Stomach smooth muscle (tissue), 2 donors: ENCODE measurements around the gene NLGN1.
"Not testable (repeated sequence)": the region's sequence is repeated elsewhere in the genome, so short reads cannot be mapped to it uniquely, and the experiment has no call there.

ENCODE experiments used
- H3K27ac ChIP-seq: one replicate; pipeline ENCODE4 v1.7.0; 2013; ENCODE audit warnings: mild to moderate bottlenecking, low read length, inconsistent platforms
- H3K27me3 ChIP-seq, 2 donors: one replicate each; pipeline ENCODE4 v1.7.0; 2013; ENCODE audit warnings: low read length in 2 of 2; ENCODE audit not compliant: insufficient read depth in 2 of 2, control insufficient read depth in 1 of 2
- H3K36me3 ChIP-seq, 2 donors: one replicate each; pipeline ENCODE4 v1.7.0; 2013; ENCODE audit warnings: low read length in 2 of 2; ENCODE audit not compliant: control insufficient read depth in 2 of 2, insufficient read depth in 2 of 2
- H3K4me1 ChIP-seq: one replicate; pipeline ENCODE4 v1.7.0; 2013; ENCODE audit warnings: low read length; ENCODE audit not compliant: control insufficient read depth, insufficient read depth
- H3K4me3 ChIP-seq, 2 donors: one replicate each; pipeline ENCODE4 v1.7.0; 2013; ENCODE audit warnings: low read length in 2 of 2
- H3K9ac ChIP-seq, 2 donors: one replicate each; pipeline ENCODE4 v1.7.0; 2013; ENCODE audit warnings: low read length in 2 of 2, mild to moderate bottlenecking in 1 of 2
- H3K9me3 ChIP-seq, 2 donors: one replicate each; pipeline ENCODE4 v1.7.0; 2013; ENCODE audit warnings: low read length in 2 of 2; ENCODE audit not compliant: control insufficient read depth in 2 of 2
- donor health status: healthy.
- donor health status: Pancreatic carcinoma.

Gene NLGN1

GRCh38 chr3:173397161-173398110 lies at the start of gene NLGN1:
Gene NLGN1, plus strand, starts transcription at chr3:173397744.
- Histone ChIP-seq H3K36me3 (no peaks in the 10 kb centered on the region), H3K4me1 (no peaks in the 10 kb centered on the region), H3K27me3 (no peaks in the 10 kb centered on the region), H3K4me3 (peak within 1 kb of the TSS; percentile 86 to 88), H3K27ac (peak within 1 kb of the TSS; percentile 94), H3K9me3 (no peaks in the 10 kb centered on the region), H3K9ac (peak within 1 kb of the TSS; percentile 80 to 84)

GRCh38 chr3:173351886-173352285 lies 45.7 kb upstream of the NLGN1 start:
- H3K4me1 ChIP-seq: no peaks in the 10 kb centered on the region
- no peaks in the 10 kb centered on the region for H3K36me3 ChIP-seq
- H3K4me3 ChIP-seq: no peak overlapping the region
- H3K9me3 ChIP-seq: peaks cover 0 to 5% of the 10 kb centered on the region in 2 donors
- no peaks in the 10 kb centered on the region for H3K27me3 ChIP-seq
- no peak overlapping the region for H3K27ac ChIP-seq
- H3K9ac ChIP-seq: no peak overlapping the region

GRCh38 chr3:173353137-173353536 lies 44.4 kb upstream of the NLGN1 start:
- not testable (repeated sequence) for H3K4me3 ChIP-seq, H3K27me3 ChIP-seq, H3K4me1 ChIP-seq, H3K36me3 ChIP-seq, H3K9ac ChIP-seq, H3K9me3 ChIP-seq, H3K27ac ChIP-seq

- H3K36me3 ChIP-seq: no peaks in the 10 kb centered on the region
- no peaks in the 10 kb centered on the region for H3K27me3 ChIP-seq
These were observed 43.4 kb upstream of the NLGN1 start for GRCh38 chr3:173354124-173354523.

GRCh38 chr3:173371848-173372487 lies 25.6 kb upstream of the NLGN1 start:
- Histone ChIP-seq H3K9ac (no peak overlapping the region), H3K27ac (no peak overlapping the region), H3K27me3 (no peaks in the 10 kb centered on the region), H3K9me3 (no peaks in the 10 kb centered on the region), H3K36me3 (no peaks in the 10 kb centered on the region), H3K4me1 (no peaks in the 10 kb centered on the region), H3K4me3 (no peak overlapping the region)

More at GRCh38 chr3:173354124-173354523, 43.4 kb upstream of the NLGN1 start:
- Histone ChIP-seq H3K9ac (no peak overlapping the region), H3K9me3 (peaks cover 0 to 5% of the 10 kb centered on the region in 2 donors), H3K27ac (no peak overlapping the region), H3K4me1 (no peaks in the 10 kb centered on the region), H3K4me3 (no peak overlapping the region)

GRCh38 chr3:173380681-173381080 lies 16.9 kb upstream of the NLGN1 start:
- Histone ChIP-seq H3K4me3 (no peak overlapping the region), H3K27me3 (no peaks in the 10 kb centered on the region), H3K9ac (no peak overlapping the region), H3K9me3 (no peaks in the 10 kb centered on the region), H3K36me3 (no peaks in the 10 kb centered on the region), H3K27ac (no peak overlapping the region), H3K4me1 (no peaks in the 10 kb centered on the region)

- not testable (repeated sequence) for H3K9me3 ChIP-seq, H3K9ac ChIP-seq, H3K27me3 ChIP-seq, H3K36me3 ChIP-seq, H3K4me1 ChIP-seq, H3K4me3 ChIP-seq, H3K27ac ChIP-seq
These were observed 15.6 kb upstream of the NLGN1 start for GRCh38 chr3:173381936-173382335.

- Histone ChIP-seq H3K9me3 (no peaks in the 10 kb centered on the region), H3K9ac (peak overlapping the region; percentile 92 to 95), H3K4me1 (no peaks in the 10 kb centered on the region), H3K36me3 (no peaks in the 10 kb centered on the region), H3K27me3 (no peaks in the 10 kb centered on the region), H3K4me3 (peak overlapping the region; percentile 86 to 88), H3K27ac (peak overlapping the region; percentile 94)
These were observed 2.5 kb upstream of the NLGN1 start for GRCh38 chr3:173395073-173395411.

GRCh38 chr3:173395412-173396181 lies 1.9 kb upstream of the NLGN1 start:
- Histone ChIP-seq H3K27me3 (no peaks in the 10 kb centered on the region), H3K27ac (peak overlapping the region; percentile 94), H3K4me3 (peak overlapping the region; percentile 86 to 88), H3K9ac (peak overlapping the region; percentile 92 to 95), H3K36me3 (no peaks in the 10 kb centered on the region), H3K4me1 (no peaks in the 10 kb centered on the region), H3K9me3 (no peaks in the 10 kb centered on the region)

- H3K4me1 ChIP-seq: no peaks in the 10 kb centered on the region
- no peaks in the 10 kb centered on the region for H3K36me3 ChIP-seq
- peak overlapping the region; percentile 69 to 80 for H3K9ac ChIP-seq
- H3K4me3 ChIP-seq: peak overlapping the region; percentile 86 to 88
- H3K27ac ChIP-seq: peak overlapping the region; percentile 94
- H3K9me3 ChIP-seq: no peaks in the 10 kb centered on the region
- H3K27me3 ChIP-seq: no peaks in the 10 kb centered on the region
These were observed 1.1 kb upstream of the NLGN1 start for GRCh38 chr3:173396191-173397041.
